A549 (cell line): ENCODE measurements around the gene SPATA25. TPM values are rescaled to one million over a fixed set of nuclear protein-coding genes. Genes with fewer than 3 reads are reported as not detected.

ENCODE experiments used
- ATAC-seq, 2 experiments: fragments of 200-7000 bp in 1 of 2; fragments of >200 bp in 1 of 2; cut with Nextera tagmentation in 1 of 2; cut with Tn5 transposase in 1 of 2; 3 replicates each; pipeline versions ENCODE4 v1.8.0 to v1.9.1; 2018 to 2020; ENCODE audit warnings: mild to moderate bottlenecking in 1 of 2, moderate library complexity in 1 of 2
- CTCF ChIA-PET: fragments of 300-600 bp; sonication (Branson Sonifier 250); formaldehyde crosslinking; extraction: SDS; loops from one replicate; lab custom pipeline; 2021; ENCODE audit warnings: antibody characterized with exemption, inconsistent platforms; lab: Yijun Ruan, JAX
- POLR2A ChIA-PET: fragments of 350-600 bp; formaldehyde crosslinking; extraction: SDS; loops from one replicate; lab custom pipeline; 2021; ENCODE audit warnings: antibody characterized with exemption, inconsistent platforms; lab: Yijun Ruan, JAX
- DNase-seq, 2 experiments: peaks; one replicate each; pipeline versions ENCODE4 v3.0.0 to v3.0.0-alpha.2; 2011 to 2016; ENCODE audit warnings: low read depth in 1 of 2, low spot score in 1 of 2
- FAIRE-seq: peaks from 2 replicates; lab custom pipeline; 2011; peaks lifted over from hg19 to GRCh38; lab: Jason Lieb, UNC
- H3K27ac ChIP-seq, 2 experiments: fragments of >200 bp; sonication (Bioruptor Twin); formaldehyde crosslinking; 3 replicates each; pipeline ENCODE4 v1.5.1; 2016 to 2017
- H3K4me1 ChIP-seq: fragments of >200 bp; sonication (Bioruptor Twin); formaldehyde crosslinking; 3 replicates; pipeline ENCODE4 v1.6.1; 2016
- H3K4me2 ChIP-seq: fragments of >200 bp; sonication (Bioruptor Twin); formaldehyde crosslinking; 3 replicates; pipeline ENCODE4 v1.6.1; 2016
- H3K4me3 ChIP-seq: fragments of >200 bp; sonication (Bioruptor Twin); formaldehyde crosslinking; 3 replicates; pipeline ENCODE4 v1.5.1; 2016
- H3K9me3 ChIP-seq: fragments of >200 bp; sonication (Bioruptor Twin); formaldehyde crosslinking; 3 replicates; pipeline ENCODE4 v1.6.1; 2016
- BHLHE40 ChIP-seq: IDR thresholded peaks from 2 replicates; pipeline ENCODE4 v1.6.1; 2012; ENCODE audit warnings: low read depth, low read length, inconsistent platforms
- CHD2 ChIP-seq: fragments of 150-350 bp; IDR thresholded peaks from 2 replicates; pipeline ENCODE4 v1.6.1; 2014; ENCODE audit warnings: low read length; ENCODE audit not compliant: partially characterized antibody
- CHD4 ChIP-seq: fragments of 200-600 bp; sonication (generic); IDR thresholded peaks from 2 replicates; pipeline ENCODE4 v1.6.1; 2016; ENCODE audit warnings: antibody characterized with exemption, mild to moderate bottlenecking, borderline replicate concordance
- ESRRA ChIP-seq: fragments of 150-350 bp; IDR thresholded peaks from 2 replicates; pipeline ENCODE4 v1.6.1; 2014; ENCODE audit warnings: mild to moderate bottlenecking, low read length, borderline replicate concordance
- FOSL2 ChIP-seq, 2 experiments: fragments of 450-650 bp in 1 of 2; fragments of >200 bp in 1 of 2; sonication (Bioruptor Twin) in 1 of 2; formaldehyde crosslinking; IDR thresholded peaks; 2 replicates each; pipeline versions ENCODE4 v1.5.0 to v1.6.1; 2016 to 2020; ENCODE audit warnings: mild to moderate bottlenecking in 1 of 2, moderate library complexity in 1 of 2
- FOXS1 ChIP-seq: fragments of 250-450 bp; sonication (Bioruptor Pico); IDR thresholded peaks from 2 replicates; pipeline ENCODE4 v1.5.0; 2020; ENCODE audit warnings: mild to moderate bottlenecking, moderate library complexity
- HDAC2 ChIP-seq: fragments of 200-600 bp; sonication (generic); IDR thresholded peaks from 2 replicates; pipeline ENCODE4 v1.6.1; 2016
- HOXB5 ChIP-seq: fragments of 250-450 bp; sonication (Bioruptor Pico); IDR thresholded peaks from 2 replicates; pipeline ENCODE4 v1.5.0; 2020; ENCODE audit warnings: mild to moderate bottlenecking, moderate library complexity
- JUN ChIP-seq, 2 experiments: fragments of >200 bp; sonication (Bioruptor Twin); formaldehyde crosslinking; IDR thresholded peaks; 2 replicates in 1 of 2; 3 replicates in 1 of 2; pipeline ENCODE4 v1.6.1; 2016 to 2017
- JUNB ChIP-seq: fragments of >200 bp; sonication (Bioruptor Twin); formaldehyde crosslinking; IDR thresholded peaks from 2 replicates; pipeline ENCODE4 v1.6.1; 2016
- MAFK ChIP-seq: fragments of 450-650 bp; IDR thresholded peaks from 2 replicates; pipeline ENCODE4 v1.6.1; 2014; ENCODE audit not compliant: partially characterized antibody
- MAZ ChIP-seq: fragments of 150-350 bp; IDR thresholded peaks from 2 replicates; pipeline ENCODE4 v1.6.1; 2014; ENCODE audit warnings: antibody characterized with exemption, low read depth, low read length, borderline replicate concordance
- NFE2L2 ChIP-seq: fragments of 150-350 bp; conservative IDR thresholded peaks from 2 replicates; pipeline ENCODE4 v1.6.1; 2014; ENCODE audit warnings: low read length
- PHF8 ChIP-seq: fragments of 200-600 bp; sonication (generic); IDR thresholded peaks from 2 replicates; pipeline ENCODE4 v1.6.1; 2016; ENCODE audit warnings: low read depth, mild to moderate bottlenecking, antibody characterized with exemption, moderate library complexity, borderline replicate concordance
- POLR2A ChIP-seq: IDR thresholded peaks from 2 replicates; pipeline ENCODE4 v1.6.1; 2012; ENCODE audit warnings: mild to moderate bottlenecking, low read length
- RAD21 ChIP-seq, 2 experiments: fragments of >200 bp in 1 of 2; sonication (Bioruptor Twin) in 1 of 2; formaldehyde crosslinking in 1 of 2; IDR thresholded peaks in 1 of 2; conservative IDR thresholded peaks in 1 of 2; 2 replicates in 1 of 2; 3 replicates in 1 of 2; pipeline ENCODE4 v1.6.1; 2012 to 2018; ENCODE audit warnings: inconsistent platforms in 1 of 2
- RNF2 ChIP-seq: fragments of 200-600 bp; sonication (generic); IDR thresholded peaks from 2 replicates; pipeline ENCODE4 v1.6.1; 2016; ENCODE audit warnings: low read depth, mild to moderate bottlenecking, antibody characterized with exemption, moderate library complexity, borderline replicate concordance
- ZC3H11A ChIP-seq: fragments of 450-650 bp; IDR thresholded peaks from 2 replicates; pipeline ENCODE4 v1.6.1; 2014; ENCODE audit warnings: antibody characterized with exemption, mild to moderate bottlenecking
- ZNF302 ChIP-seq: fragments of 250-450 bp; sonication (Bioruptor Pico); IDR thresholded peaks from 2 replicates; pipeline ENCODE4 v1.9.0; 2021; ENCODE audit warnings: inconsistent platforms, mild to moderate bottlenecking, moderate library complexity
- ZSCAN20 ChIP-seq: fragments of 250-450 bp; sonication (Bioruptor Pico); IDR thresholded peaks from 2 replicates; pipeline ENCODE4 v1.8.0; 2022; ENCODE audit warnings: mild to moderate bottlenecking, moderate library complexity
- WGBS: methylation state at CpG from one replicate; pipeline ENCODE4 v1.1.6; 2017; ENCODE audit errors: missing lambda C conversion rate; 5-methylcytosine and 5-hydroxymethylcytosine counted together
- polyA plus RNA-seq, 4 experiments: library from polyadenylated mRNA; depleted of rRNA in 3 of 4; stranded (reverse); fragments of >200 nt; fragmentation: RNase III in 1 of 4; extraction: RNeasy Plus Mini Kit Qiagen cat#74134 plus additional on column Dnase treatment in 1 of 4; gene quantifications; 2 replicates in 3 of 4; 3 replicates in 1 of 4; pipeline ENCODE4 v1.2.3, GENCODE V29; 2011 to 2017
- TF ChIP-seq, protein P1 (sequence below): fragments of 250-450 bp; sonication (Bioruptor Pico); IDR thresholded peaks from 2 replicates; pipeline ENCODE4 v1.5.0; 2021; ENCODE audit warnings: mild to moderate bottlenecking, moderate library complexity, borderline replicate concordance
- TF ChIP-seq, protein P2 (sequence below): fragments of 200-600 bp; sonication (generic); IDR thresholded peaks from 2 replicates; pipeline ENCODE4 v1.6.1; 2016; ENCODE audit warnings: antibody characterized with exemption, mild to moderate bottlenecking, moderate library complexity
- TF ChIP-seq, protein P3 (sequence below): fragments of >200 bp; sonication (Bioruptor Twin); formaldehyde crosslinking; IDR thresholded peaks from 3 replicates; pipeline ENCODE4 v1.6.1; 2016
- TF ChIP-seq, protein P4 (sequence below): fragments of >200 bp; sonication (Bioruptor Twin); formaldehyde crosslinking; IDR thresholded peaks from 3 replicates; pipeline ENCODE4 v1.5.1; 2016
- TF ChIP-seq, protein P5 (sequence below): IDR thresholded peaks from 2 replicates; pipeline ENCODE4 v1.6.1; 2012

The SPATA25 gene
- polyA plus RNA-seq, 2 of the 4 experiments (the other 2 are of a cell fraction), result 0.31 to 0.77 TPM

DNA sequence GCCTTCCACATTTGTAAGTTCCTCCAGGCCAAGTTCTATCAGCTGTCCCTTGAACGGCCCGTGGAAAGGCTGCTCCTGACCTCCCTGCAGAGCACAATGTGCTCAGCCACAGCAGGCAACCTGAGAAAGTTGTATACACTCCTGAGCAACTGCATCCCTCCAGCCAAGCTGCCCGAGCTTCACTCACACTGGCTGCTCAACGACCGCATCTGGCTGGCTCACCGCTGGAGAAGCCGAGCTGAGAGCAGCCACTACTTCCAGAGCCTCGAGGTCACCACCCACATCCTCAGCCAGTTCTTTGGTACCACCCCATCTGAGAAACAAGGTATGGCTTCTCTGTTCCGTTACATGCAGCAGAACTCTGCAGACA is 4.3 kb downstream of the SPATA25 start:
- DNase-seq, result no peak
- Histone ChIP-seq H3K4me1 (peaks cover 17% of the 10 kb centered on the region), H3K9me3 (no peaks in the 10 kb centered on the region), H3K4me2 (no peak overlapping the region), H3K4me3 (no peak overlapping the region), H3K27ac (no peak overlapping the region)
- ATAC-seq, result no peak
- no peak for FAIRE-seq
- CTCF ChIA-PET, result interaction anchor here (0.6 to 2.0 kb wide), 4 partner anchors 10 to 560 kb away, joined by 4 to 5 read pairs (median 4); no protein-coding TSS in a partner anchor
- POLR2A ChIA-PET, result interaction anchor here (1.0 to 1.2 kb wide), 2 partner anchors 9 to 59 kb away, joined by 3 to 4 read pairs; partner anchors contain the start of gene CTSA
- no peak for TF ChIP-seq JUN (IDR thresholded peaks at IDR 0.05)
- TF ChIP-seq, protein P1, sequence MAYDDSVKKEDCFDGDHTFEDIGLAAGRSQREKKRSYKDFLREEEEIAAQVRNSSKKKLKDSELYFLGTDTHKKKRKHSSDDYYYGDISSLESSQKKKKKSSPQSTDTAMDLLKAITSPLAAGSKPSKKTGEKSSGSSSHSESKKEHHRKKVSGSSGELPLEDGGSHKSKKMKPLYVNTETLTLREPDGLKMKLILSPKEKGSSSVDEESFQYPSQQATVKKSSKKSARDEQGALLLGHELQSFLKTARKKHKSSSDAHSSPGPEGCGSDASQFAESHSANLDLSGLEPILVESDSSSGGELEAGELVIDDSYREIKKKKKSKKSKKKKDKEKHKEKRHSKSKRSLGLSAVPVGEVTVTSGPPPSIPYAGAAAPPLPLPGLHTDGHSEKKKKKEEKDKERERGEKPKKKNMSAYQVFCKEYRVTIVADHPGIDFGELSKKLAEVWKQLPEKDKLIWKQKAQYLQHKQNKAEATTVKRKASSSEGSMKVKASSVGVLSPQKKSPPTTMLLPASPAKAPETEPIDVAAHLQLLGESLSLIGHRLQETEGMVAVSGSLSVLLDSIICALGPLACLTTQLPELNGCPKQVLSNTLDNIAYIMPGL, result no peak
- no peak for TF ChIP-seq MAZ
- no peak for TF ChIP-seq FOSL2 (IDR thresholded peaks at IDR 0.05)
- no peak for TF ChIP-seq FOSL2 (CRISPR knock-in tag; IDR thresholded peaks at IDR 0.05)
- TF ChIP-seq RNF2, result no peak
- TF ChIP-seq CHD2, result no peak
- TF ChIP-seq CHD4, result no peak
- TF ChIP-seq FOXS1 (CRISPR knock-in tag), result no peak
- no peak for TF ChIP-seq JUNB
- TF ChIP-seq ZSCAN20 (CRISPR knock-in tag), result no peak
- no peak for TF ChIP-seq PHF8
- TF ChIP-seq, protein P2, sequence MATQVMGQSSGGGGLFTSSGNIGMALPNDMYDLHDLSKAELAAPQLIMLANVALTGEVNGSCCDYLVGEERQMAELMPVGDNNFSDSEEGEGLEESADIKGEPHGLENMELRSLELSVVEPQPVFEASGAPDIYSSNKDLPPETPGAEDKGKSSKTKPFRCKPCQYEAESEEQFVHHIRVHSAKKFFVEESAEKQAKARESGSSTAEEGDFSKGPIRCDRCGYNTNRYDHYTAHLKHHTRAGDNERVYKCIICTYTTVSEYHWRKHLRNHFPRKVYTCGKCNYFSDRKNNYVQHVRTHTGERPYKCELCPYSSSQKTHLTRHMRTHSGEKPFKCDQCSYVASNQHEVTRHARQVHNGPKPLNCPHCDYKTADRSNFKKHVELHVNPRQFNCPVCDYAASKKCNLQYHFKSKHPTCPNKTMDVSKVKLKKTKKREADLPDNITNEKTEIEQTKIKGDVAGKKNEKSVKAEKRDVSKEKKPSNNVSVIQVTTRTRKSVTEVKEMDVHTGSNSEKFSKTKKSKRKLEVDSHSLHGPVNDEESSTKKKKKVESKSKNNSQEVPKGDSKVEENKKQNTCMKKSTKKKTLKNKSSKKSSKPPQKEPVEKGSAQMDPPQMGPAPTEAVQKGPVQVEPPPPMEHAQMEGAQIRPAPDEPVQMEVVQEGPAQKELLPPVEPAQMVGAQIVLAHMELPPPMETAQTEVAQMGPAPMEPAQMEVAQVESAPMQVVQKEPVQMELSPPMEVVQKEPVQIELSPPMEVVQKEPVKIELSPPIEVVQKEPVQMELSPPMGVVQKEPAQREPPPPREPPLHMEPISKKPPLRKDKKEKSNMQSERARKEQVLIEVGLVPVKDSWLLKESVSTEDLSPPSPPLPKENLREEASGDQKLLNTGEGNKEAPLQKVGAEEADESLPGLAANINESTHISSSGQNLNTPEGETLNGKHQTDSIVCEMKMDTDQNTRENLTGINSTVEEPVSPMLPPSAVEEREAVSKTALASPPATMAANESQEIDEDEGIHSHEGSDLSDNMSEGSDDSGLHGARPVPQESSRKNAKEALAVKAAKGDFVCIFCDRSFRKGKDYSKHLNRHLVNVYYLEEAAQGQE, result no peak
- no peak for TF ChIP-seq BHLHE40
- TF ChIP-seq ZC3H11A, result no peak
- TF ChIP-seq POLR2A, result no peak
- TF ChIP-seq, protein P3, sequence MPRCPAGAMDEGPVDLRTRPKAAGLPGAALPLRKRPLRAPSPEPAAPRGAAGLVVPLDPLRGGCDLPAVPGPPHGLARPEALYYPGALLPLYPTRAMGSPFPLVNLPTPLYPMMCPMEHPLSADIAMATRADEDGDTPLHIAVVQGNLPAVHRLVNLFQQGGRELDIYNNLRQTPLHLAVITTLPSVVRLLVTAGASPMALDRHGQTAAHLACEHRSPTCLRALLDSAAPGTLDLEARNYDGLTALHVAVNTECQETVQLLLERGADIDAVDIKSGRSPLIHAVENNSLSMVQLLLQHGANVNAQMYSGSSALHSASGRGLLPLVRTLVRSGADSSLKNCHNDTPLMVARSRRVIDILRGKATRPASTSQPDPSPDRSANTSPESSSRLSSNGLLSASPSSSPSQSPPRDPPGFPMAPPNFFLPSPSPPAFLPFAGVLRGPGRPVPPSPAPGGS, result no peak
- TF ChIP-seq HOXB5 (CRISPR knock-in tag), result no peak
- TF ChIP-seq, all 56 proteins: peak for 0
- 84% methylated on average over 9 of the region's 9 CpGs for WGBS

DNA sequence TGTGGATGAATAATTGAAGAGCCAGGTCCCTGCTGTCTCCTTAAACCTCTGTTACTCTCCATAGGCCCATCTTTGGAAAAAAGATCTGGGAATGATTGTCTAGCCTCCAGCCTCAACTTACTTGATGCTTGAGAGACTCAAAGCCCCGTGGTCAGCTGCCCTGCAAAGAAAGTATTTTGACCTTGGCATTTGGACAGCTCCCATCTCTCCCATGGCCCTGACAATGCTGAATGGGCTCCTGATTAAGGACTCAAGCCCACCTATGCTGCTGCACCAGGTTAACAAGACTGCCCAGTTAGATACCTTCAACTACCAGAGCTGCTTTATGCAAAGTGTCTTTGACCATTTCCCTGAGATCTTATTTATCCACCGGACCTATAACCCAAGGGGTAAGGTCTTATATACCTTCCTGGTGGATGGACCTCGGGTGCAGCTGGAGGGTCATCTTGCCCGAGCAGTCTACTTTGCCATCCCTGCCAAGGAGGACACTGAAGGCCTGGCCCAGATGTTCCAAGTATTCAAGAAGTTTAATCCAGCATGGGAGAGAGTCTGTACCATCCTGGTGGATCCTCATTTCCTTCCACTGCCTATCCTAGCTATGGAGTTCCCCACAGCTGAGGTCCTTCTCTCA is 4.8 kb downstream of the SPATA25 start:
- no peak for FAIRE-seq
- TF ChIP-seq RAD21 (conservative IDR thresholded peaks at IDR 0.05 in 1 of 2, IDR thresholded peaks at IDR 0.05 in 1 of 2) (no peak), HDAC2 (no peak), ESRRA (no peak), BHLHE40 (no peak), MAFK (no peak), NFE2L2 (no peak), ZNF302 (CRISPR knock-in tag) (no peak)
- TF ChIP-seq, protein P1, result no peak
- TF ChIP-seq, protein P4, sequence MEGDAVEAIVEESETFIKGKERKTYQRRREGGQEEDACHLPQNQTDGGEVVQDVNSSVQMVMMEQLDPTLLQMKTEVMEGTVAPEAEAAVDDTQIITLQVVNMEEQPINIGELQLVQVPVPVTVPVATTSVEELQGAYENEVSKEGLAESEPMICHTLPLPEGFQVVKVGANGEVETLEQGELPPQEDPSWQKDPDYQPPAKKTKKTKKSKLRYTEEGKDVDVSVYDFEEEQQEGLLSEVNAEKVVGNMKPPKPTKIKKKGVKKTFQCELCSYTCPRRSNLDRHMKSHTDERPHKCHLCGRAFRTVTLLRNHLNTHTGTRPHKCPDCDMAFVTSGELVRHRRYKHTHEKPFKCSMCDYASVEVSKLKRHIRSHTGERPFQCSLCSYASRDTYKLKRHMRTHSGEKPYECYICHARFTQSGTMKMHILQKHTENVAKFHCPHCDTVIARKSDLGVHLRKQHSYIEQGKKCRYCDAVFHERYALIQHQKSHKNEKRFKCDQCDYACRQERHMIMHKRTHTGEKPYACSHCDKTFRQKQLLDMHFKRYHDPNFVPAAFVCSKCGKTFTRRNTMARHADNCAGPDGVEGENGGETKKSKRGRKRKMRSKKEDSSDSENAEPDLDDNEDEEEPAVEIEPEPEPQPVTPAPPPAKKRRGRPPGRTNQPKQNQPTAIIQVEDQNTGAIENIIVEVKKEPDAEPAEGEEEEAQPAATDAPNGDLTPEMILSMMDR, result no peak
- TF ChIP-seq, protein P5, sequence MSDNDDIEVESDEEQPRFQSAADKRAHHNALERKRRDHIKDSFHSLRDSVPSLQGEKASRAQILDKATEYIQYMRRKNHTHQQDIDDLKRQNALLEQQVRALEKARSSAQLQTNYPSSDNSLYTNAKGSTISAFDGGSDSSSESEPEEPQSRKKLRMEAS, result no peak
- no peak overlapping the region for H3K4me3 ChIP-seq
- peak overlapping the region; percentile 92; the same call in 1 of the 3 replicates for H3K4me2 ChIP-seq
- DNase-seq, result no peak
- 84% methylated on average over 4 of the region's 4 CpGs for WGBS
- ChIA-PET POLR2A (interaction anchor here (1.0 to 2.2 kb wide), 3 partner anchors 9 to 59 kb away, joined by 3 to 12 read pairs (median 4); partner anchors contain the start of genes CTSA and SNX21), CTCF (interaction anchor here (0.6 to 2.0 kb wide), 7 partner anchors 8 to 560 kb away, joined by 3 to 12 read pairs (median 4); partner anchors contain the start of genes CTSA and NEURL2)
- H3K4me1 ChIP-seq, result peaks cover 17% of the 10 kb centered on the region
- H3K27ac ChIP-seq, result no peak overlapping the region
- ATAC-seq, result no peak
- no peaks in the 10 kb centered on the region for H3K9me3 ChIP-seq
